Limb (tissue), 2 donors: Measurements from ENCODE around the gene MYO3B.

Experiments
- DNase-seq, 2 donors: peaks; one replicate each; pipeline ENCODE4 v3.0.0-alpha.2; 2016; ENCODE audit errors: extremely low spot score in 2 of 2

Gene MYO3B

DNA sequence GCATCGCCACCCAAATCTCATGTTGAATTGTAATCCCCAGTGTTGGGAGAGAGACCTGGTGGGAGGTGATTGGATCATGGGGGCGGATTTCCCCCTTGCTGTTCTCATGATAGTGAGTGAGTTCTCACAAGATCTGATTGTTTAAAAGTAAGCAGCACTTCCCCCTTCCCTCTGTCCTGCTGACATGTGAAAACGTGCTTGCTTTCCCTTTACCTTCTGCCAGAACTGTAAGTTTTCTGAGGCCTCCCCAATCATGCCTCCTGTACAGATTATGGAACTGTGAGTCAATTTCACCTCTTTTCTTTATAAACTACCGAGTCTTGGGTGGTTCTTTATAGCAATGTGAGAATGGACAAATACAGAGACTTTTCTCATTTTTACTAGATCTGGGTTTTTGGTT lies 375.8 kb downstream of the MYO3B start:
- no peak for DNase-seq

DNA sequence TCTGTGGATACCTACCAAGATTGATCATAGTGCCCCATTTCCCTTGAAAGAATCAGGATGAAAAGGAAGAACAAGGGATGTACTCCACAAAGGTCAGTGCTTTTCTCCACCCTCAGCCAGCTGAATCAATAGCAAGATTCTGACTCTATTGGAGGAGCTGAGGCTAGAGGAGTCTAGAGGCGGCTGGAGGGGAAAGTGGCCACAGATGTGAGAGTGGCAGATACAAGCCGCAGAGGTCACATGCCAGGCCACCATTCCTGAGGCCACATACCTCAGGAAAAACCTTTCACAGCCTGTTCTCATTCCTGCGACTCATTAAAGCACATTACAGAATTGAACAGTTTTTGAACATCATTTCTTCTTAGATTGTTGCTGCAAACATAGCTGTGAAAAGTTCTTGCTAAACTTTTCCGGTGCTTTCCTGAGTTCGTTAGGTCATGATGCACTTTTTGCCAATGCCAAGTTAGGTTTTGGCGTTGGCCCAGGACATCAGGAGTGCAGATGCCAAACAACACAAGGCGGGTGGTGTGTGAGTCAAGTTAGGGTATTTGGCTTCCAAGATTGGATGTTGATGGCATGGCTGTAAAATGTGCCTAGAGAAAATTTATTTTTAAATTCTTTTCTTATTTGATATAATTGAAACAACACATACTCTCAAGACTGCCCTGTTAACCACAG lies 376.5 kb downstream of the MYO3B start:
- DNase-seq = no peak

DNA sequence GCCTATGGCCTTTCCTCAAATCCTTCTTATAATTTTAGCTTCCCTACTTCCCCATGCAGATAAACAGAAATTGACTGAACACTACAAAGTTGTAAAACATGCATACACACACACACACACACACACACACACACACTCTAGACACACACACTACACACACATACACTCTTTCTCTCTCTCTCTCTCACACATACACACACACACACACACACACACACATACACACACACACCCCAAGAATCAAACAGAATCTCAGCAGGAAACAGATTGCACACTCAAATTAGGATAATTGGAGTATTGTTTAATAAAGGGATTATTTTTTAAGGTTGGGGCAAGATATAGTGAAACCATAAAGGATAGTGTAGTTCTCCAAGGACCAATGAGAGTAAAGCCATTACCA lies 385.0 kb downstream of the MYO3B start:
- no peak for DNase-seq

DNA sequence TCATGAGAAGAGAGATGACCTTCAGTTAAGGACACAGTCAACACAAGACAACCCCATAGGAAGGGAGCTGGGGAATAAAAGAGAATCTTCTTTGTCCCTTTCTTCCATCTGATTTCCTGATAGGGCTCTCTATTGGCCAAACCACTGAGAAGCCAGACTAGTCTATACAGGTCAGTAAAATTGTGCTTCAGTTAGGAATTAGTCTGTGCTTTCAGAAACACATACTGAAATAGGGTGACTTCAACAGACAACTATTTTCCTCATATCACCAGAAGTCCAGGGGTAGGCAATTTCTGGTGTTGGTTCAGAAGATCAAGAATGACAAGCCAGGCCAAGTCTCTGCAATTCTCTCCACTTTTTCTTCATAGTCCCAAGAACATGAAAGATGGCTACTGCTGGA lies 385.5 kb downstream of the MYO3B start:
- DNase-seq = no peak

DNA sequence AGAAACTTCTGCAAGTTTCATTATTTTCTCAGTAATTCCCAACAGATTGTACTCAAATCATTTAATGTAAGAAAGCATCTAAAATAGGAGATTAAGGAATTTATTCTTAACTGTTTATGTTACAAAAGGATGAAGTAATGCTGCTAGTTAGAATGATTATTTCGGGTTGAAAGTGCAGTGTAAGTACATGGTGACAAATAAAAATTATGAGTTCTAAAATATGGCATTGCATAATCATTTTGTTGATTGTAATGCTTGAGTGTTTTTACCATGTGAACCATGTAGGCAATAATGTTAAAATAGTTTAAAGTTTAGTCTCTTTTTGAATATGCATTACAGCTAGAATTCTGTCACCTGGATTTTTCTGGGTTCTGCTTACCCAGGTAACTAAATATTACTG lies 388.2 kb downstream of the MYO3B start:
- DNase-seq = no peak

DNA sequence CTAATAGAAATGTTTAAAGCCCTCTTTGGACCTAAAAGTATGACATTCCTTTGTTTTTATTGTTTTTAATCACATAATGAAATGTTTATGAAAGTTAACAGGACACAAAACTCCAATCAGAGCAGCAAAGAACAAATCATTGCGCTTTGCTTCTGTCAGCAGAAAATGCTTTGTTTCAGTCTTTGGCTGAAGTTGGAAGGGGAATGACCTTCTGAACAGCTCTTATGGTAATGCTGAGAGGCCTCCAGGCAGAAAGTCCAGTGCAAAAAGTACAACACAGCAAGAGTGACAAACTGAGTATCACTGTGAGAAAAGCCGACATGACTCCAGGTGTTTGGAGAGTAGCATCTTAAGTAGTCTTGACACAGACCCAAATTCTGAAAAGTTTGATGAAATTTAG lies 389.5 kb downstream of the MYO3B start:
- no peak for DNase-seq

DNA sequence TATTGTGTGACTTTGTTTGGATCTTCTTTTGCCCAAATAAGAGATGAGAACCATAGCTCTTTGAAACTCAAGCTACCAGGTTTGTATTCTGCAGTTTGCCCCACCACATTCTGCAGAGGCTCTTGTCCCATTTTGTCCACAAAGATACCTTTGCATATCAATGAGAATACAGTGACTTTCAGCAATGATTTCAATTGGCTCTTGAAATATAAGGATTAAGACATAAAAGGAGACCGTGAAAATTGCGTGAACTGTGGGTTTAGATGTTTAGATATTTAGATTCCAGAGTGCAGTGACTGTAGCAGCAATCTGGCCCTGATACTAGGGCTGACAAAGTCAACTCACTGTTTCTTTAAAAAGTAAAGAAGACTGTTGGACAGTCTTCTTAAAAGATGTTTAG lies 390.6 kb downstream of the MYO3B start:
- DNase-seq = no peak

DNA sequence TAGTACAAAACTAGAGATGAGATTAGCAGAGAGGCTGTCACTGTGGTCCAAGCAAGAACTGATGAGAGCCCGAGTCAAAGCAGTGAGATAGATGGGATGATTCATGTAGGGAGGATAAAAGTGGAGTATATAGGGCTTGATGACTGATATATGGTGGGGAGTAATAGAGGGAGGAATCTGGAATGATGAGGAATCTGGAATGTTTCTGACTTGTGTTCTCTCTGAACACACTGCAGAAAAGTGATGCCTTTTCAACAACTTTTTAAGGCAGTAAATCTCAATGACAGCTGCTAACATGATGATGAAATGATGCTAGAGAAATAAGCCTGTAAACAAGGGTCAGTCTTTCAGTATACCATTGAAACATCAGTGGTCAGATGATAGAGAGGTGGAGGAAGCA lies 393.7 kb downstream of the MYO3B start:
- DNase-seq = no peak

DNA sequence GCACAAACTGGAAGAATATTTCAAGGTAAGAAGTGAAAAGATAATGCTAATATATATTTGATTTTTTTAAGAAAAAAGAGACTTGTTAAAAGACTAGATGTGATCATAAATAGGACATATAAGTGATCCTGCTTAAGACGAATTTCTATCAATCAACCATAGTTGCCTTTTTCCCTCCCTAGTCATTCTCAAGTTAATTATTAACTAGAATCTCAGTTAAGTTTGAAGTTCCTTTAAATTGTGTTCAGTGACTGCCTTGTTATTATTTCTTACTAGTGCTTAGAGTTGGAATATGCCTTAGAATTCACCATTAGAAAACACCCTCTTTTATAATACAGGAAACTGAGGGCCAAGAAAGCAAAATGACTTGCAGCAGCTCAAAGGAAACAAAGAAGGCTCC lies 395.7 kb downstream of the MYO3B start:
- DNase-seq = no peak

DNA sequence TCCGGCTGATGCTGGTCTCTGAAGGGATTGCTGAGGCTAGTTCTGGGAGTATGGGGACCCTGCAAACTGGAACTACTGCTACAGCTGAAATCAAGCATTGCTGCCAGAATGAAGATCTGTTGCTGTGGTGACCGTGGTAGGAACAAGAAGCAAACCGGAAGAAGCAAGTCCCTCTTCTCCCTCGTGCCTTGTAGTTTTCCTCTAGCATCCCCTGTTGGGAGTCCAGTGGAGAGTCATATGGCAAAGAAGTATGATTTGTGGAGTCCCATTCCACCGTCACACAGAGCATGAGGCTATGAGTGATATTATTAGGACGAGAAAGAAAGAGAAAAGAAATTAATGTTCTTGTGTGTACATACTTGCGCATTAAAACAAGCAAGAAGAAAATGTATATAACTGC lies 398.3 kb downstream of the MYO3B start:
- DNase-seq = no peak

DNA sequence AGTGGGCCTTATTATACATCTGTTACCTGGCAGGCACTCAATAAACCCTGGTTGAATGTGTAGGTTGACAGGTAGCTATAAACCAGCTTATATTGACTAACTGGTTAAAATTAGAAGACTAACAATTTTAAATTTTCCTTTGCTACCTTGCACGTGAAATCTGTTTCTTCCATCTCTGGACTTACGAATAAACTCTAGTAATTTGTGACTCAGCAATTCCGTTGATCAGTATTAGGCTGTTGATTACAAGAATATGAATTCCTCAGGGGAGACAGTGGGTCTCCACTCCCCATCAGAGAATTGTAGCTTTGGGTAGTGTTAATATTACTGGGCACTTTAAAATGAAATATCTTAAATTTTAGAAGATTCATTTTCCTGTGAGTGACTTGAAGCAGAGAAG lies 399.4 kb downstream of the MYO3B start:
- no peak for DNase-seq

DNA sequence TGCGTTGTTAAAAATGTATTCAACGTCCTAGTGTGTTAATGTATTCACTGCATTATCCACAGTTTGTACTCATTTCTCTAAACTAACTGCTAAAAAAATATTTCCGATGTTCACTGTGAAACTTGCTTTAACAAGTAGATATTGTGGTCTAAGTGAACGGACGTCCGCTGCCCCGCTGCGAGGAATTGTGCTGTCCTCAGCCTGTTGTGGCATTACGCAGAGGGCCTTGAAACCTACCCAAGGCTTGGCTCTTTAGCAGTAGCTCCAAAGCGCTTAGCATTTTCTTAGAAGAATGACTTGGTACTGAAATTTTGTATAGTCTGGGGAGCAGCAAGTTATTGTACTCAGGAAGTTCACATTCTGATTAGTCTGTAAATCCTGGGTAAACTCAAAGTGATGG lies 400.7 kb downstream of the MYO3B start:
- DNase-seq = no peak

DNA sequence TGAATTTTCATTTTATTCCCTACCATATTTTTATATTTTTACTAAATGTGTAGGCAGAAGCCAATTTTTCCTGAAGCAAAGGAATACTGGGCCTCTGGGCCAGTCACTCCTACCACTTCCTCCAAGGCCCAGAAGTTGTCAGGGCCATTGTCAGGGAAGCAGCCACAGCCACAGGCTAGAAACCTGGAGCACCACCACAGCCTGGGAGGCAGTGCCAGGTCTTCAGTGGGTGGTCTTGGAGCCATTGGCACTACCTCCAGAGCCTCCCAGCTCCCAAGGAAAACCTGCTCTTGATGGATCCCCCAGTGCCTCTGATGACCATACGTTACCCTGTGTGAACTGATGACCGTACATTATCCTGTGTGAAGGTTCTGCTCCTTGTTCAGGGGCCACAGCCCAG lies 401.6 kb downstream of the MYO3B start:
- DNase-seq = no peak

DNA sequence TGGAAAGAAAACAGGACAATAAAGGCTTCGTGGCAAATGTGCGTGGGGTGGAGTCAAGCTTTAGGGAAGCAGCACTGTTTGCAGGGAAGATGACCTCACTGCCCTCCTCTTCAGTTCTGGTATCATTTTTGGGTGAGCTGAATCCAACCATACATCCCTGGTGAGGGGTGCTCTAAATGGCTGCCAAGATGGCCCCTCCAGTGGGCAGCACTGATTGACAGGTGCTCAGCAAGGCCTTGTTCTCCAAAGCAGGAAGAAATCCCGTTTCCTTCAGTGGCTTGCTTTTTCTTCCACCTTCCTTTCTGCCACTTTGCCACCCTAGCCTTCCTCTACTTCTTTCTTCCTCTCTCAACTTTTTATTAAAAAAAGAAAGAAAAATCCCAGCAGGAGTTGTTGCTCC lies 404.4 kb downstream of the MYO3B start:
- DNase-seq = no peak

DNA sequence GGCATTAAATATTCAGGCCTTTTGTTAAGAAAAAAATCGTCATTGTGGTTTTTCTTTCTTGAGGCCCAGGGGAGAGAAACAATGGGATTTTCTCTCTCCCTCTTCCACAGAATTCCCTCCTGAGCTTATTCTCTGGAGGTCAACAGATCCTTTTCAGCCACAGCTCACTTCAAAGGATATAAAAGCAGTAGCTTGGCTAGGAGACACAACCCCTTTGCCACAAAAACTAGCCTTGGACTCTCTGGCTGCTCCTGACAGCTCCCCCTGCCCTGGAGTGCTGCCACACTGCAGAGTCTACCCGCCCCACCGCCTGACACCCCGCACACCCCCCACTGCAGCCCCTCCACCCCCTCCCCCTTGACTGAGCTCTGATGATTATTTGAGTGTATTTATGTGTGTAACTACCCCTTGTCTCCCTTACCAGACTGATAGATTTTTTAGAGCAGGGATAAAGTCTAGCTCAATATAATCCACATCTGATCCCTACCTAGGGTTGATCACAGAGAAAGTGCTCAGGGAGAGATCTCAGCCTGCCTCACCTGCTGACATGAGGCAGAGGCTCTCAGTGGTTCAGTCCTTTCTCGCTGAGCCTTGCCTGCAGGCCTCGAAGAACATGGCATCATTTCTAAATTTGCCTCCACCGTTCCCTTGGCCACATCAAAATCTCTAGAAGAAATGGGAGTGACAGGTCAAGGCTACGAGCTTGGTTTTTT lies 405.0 kb downstream of the MYO3B start:
- DNase-seq = no peak

DNA sequence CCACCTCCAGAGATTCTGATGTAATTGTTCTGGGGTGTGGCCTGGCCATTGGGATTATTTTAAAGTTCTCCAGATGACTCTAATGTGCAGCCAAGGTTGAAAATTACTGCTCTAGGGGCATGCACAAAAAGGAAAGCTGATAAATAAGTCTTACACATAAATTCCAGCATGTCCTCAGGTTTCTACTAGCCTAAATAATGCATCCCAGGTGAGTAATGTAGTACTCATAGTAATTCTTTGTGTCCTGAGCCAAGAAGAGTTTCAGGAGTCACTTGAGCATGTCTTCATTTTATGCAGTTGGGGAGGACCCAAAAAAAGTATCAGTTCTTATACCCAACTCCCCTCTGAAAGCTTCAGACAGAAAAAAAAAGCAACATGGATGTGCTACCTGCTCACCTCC lies 407.1 kb downstream of the MYO3B start:
- DNase-seq = no peak

DNA sequence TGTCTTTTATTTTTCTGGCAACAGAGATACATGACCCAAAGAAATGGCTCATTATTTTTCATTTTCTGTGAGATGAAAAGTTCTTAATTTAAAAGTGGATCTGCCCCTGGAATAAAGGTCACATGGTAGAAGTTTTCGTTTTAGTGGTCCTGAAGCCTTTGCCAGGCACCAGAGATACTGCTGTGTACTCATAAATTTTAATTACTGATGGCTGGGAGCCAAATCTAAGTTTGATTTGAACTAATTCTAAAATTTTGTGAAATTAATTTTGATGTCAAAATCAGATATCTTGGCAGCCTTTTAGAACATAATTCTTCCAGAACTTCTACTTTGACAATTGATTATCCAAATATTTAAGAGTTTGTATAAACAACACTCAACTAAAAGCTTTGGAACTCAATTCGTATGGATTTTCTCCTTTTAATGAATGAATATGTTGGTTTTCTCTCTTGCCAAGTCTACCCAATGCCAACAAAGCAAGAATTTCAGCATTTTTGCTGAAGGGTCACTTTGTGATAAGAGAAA lies 408.7 kb downstream of the MYO3B start:
- DNase-seq = no peak

DNA sequence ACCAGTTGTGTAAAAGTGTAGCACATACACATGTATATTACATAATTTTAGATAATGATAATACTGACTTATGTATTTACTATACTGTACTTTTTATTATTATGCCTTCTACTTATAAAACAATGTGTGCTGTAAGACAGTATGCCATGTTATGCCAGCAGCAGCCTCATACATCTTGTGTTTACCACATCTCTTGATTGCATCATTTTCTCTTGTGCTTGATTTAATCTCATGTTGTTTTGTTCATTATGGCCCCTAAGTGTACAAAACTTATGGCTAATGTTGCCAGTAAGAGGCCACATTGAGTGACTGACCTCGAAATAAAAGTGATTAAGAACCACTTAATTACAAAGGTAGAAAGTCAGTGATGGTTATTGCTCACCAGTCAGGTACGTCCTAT lies 409.2 kb downstream of the MYO3B start:
- DNase-seq = no peak

DNA sequence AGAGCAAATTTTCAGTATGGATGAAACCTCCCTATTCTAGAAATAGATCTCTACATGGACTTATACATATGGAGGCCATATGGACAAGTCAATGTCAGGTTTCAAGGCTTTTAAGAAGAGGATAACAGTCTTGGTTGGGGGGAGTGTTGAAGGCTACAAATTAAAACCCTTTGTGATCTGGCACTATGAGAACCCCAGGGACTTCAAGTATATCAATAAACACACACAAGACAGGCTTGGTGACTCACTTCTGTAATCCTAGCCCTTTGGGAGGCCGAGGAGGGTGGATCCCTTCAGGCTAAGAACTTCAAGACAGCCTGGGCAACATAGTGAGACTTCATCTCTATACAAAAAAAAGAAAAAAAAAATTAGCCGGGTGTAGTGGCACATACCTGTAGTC lies 410.0 kb downstream of the MYO3B start:
- no peak for DNase-seq

DNA sequence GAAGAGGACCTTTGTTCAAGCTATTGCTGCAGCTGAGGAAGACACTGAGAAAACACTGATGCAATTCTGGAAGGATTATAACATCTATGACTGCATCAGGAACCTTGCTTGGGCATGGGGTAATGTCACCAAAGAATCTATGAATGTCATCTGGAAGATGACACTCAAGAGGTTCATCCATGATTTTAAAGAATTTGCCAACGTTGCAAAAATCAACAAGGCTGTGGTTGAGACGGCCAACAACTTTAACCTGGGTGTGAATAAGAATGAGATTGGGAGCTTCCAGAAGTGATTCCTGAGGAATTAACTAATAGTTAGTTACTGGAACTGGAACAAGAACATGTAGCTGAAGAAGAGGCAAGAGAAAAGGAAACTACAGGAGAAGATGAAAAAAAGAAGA lies 410.8 kb downstream of the MYO3B start:
- DNase-seq = no peak

DNA sequence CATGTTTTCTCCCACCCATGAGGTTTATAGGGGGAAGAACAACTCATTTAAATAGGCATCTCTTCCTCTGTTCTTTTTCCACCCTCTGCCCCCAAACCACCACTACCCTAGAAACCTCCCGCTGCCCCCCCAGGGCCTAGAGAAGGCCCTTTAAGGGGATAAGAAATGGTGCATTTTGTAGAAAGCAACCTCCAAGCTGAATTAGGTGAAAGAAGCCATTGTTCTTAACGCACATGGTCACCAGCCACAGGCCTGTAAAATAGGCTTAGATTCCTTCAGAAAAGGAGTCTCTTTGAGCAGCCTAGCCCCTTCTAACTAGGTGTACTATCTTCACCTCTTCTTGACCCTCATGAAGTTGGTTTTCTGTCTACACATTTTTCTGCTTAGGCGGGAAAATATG lies 418.6 kb downstream of the MYO3B start:
- DNase-seq = no peak

DNA sequence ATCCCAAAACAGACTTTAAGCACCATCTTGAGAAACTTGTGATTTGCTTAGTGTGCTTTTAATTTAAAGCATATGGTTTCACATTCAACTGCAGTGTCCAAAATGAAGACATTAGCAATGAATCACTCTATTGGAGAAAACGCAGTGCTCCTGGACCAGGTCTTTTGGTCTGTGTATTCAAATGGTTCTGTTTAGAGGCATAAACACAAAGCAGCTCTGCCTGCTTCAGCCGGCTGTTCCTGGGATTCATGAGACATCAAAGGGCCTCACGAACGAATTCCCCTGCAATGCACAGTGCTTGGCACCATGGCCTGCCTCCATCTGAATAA lies 420.1 kb downstream of the MYO3B start:
- no peak for DNase-seq

DNA sequence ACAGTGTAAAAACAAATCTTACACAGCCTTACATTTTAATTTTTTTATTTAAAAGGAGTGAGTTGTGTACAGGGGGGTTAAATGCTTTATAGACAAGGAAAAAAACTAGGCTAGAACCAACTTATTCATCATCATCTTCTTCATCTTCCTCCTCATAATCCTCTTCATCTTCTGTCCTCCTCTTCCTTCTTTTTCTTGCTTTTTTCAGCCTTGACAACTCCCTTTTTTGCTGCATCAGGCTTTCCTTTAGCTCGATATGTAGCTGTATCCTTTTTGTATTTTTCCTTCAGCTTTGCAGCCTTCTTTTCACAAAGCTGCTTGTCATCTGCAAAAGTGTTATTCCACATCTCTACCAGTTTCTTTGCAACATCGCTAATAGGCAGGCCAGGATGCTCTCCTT lies 423.5 kb downstream of the MYO3B start:
- no peak for DNase-seq

DNA sequence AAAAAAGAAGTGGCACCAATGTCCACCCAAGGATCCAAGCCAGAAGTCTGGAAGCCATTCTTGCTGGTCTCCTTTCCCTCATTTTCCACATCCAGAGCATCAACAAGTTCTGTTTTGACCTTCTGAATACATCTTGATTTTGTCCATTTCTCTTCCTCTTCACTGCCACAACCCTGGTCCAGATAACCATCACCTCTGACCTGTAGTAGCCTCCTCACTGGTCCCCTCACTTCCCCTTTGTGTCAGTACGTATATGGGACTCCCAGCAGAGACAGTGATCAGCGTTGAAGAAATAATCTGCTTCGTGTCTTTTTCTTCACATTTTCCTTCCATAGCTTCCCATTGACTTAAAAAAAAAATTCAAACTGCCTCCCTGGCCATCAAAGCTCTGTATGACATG lies 427.9 kb downstream of the MYO3B start:
- no peak for DNase-seq
